Left colon (tissue), 2 donors: ENCODE data around the gene DNAJC9. TPM values are rescaled to one million over a fixed set of nuclear protein-coding genes. Genes with fewer than 3 reads are reported as not detected.

ENCODE experiments used
- ATAC-seq: fragments of 200-7000 bp; cut with Tn5 transposase; one replicate; pipeline ENCODE4 v1.9.1; 2020; ENCODE audit warnings: mild to moderate bottlenecking, moderate library complexity
- DNase-seq, 2 donors: peaks; one replicate each; pipeline ENCODE4 v3.0.0-alpha.2; 2020
- intact Hi-C, 2 donors: fragments of 100-400 bp; cut with DNase I in 1 of 2; cut with micrococcal nuclease in 1 of 2; formaldehyde crosslinking; loops; one replicate each; pipeline versions ENCODE4 v1.11.2 to v1.14.0; 2022; cut with DNase I, micrococcal nuclease
- total RNA-seq, 2 donors: library from RNA; stranded (reverse); fragmentation: NEBNext Ultra II Directional; extraction: Animal tissue kit (Norgen Biotek cat#: 25700); gene quantifications; one replicate each; pipeline ENCODE4 v1.2.1, GENCODE V29; 2021
- donor health status: DM: no; HTN: no; CAD: no.
- donor health status: DM: yes; HTN: yes; CAD: no.

DNAJC9 gene
- total RNA-seq, 2 donors from 2014 or later, result 11.8 to 15.9 TPM

GRCh38 chr10:73206385-73206784 is 40.7 kb downstream of the DNAJC9 start:
- no peak for DNase-seq
- intact Hi-C loops, result no loop called here

GRCh38 chr10:73205890-73206289 is 41.2 kb downstream of the DNAJC9 start:
- ATAC-seq (no peak), DNase-seq (no peak)
- intact Hi-C loops, result no loop called here

More at GRCh38 chr10:73206385-73206784, 40.7 kb downstream of the DNAJC9 start:
- no peak for ATAC-seq

- ATAC-seq, result no peak
Observed at GRCh38 chr10:73205081-73205480, 42.0 kb downstream of the DNAJC9 start.

More at GRCh38 chr10:73205081-73205480, 42.0 kb downstream of the DNAJC9 start:
- intact Hi-C loops, result no loop called here
- no peak for DNase-seq

Other genes starting within 250 kb of the DNAJC9 start
- gene P4HA1, start 150.4 kb downstream of the DNAJC9 start, total RNA-seq, result 10 to 100 TPM; 14.1 to 33.3 TPM
- 1 to 10 TPM; 3.3 to 3.8 TPM for gene NUDT13, start 136.8 kb downstream of the DNAJC9 start, total RNA-seq
- 10 to 100 TPM; 17.8 to 18.4 TPM for gene ECD, start 79.2 kb downstream of the DNAJC9 start, total RNA-seq
- 10 to 100 TPM; 14.5 to 20.0 TPM for gene FAM149B1, start 79.1 kb downstream of the DNAJC9 start, total RNA-seq
- gene MRPS16, start 5.4 kb upstream of the DNAJC9 start, total RNA-seq, result 100 to 1,000 TPM in 1 of 2 donors, 10 to 100 TPM in 1; 86.0 to 116 TPM
- gene CFAP70, start 111.6 kb upstream of the DNAJC9 start, total RNA-seq, result 1 to 10 TPM in 1 of 2 donors, under 1 TPM in 1; 0.98 to 1.2 TPM
- gene ANXA7, start 166.8 kb upstream of the DNAJC9 start, total RNA-seq, result 100 to 1,000 TPM in 1 of 2 donors, 10 to 100 TPM in 1; 97.5 to 114 TPM
- 1 to 10 TPM; 1.5 to 1.9 TPM for gene MSS51, start 186.3 kb upstream of the DNAJC9 start, total RNA-seq
- 10 to 100 TPM; 28.8 to 29.3 TPM for gene PPP3CB, start 248.8 kb upstream of the DNAJC9 start, total RNA-seq